SH-SY5Y (cell line): Measurements from ENCODE around the gene ASZ1.

Source experiments
- GATA2 ChIP-seq: IDR thresholded peaks from 2 replicates; pipeline ENCODE4 v1.6.1; 2011; ENCODE audit warnings: mild to moderate bottlenecking, low read depth, low read length
- GATA3 ChIP-seq: IDR thresholded peaks from 2 replicates; pipeline ENCODE4 v1.6.1; 2011; ENCODE audit warnings: low read depth, mild to moderate bottlenecking, low read length, moderate library complexity

GRCh38 chr7:117446220-117446815, 19.0 kb upstream of the ASZ1 start:
- no peak for TF ChIP-seq GATA2
- TF ChIP-seq GATA3, result no peak
